HG02970 (cell line): ENCODE results near the gene TBC1D8.

Experiments used
- ATAC-seq: cut with Tn5 transposase; IDR thresholded peaks from one replicate; pipeline ENCODE4 v1.9.1; 2021; ENCODE audit warnings: mild to moderate bottlenecking, moderate library complexity, moderate number of reproducible peaks; ENCODE audit not compliant: unreplicated experiment, low FRiP score

The TBC1D8 gene

GRCh38 chr2:100986157-100986556 lies 165.0 kb downstream of the TBC1D8 start:
- ATAC-seq: no peak

GRCh38 chr2:100984892-100985307 lies 166.3 kb downstream of the TBC1D8 start:
- no peak for ATAC-seq

GRCh38 chr2:100983684-100984310 lies 167.4 kb downstream of the TBC1D8 start:
- no peak for ATAC-seq

DNA sequence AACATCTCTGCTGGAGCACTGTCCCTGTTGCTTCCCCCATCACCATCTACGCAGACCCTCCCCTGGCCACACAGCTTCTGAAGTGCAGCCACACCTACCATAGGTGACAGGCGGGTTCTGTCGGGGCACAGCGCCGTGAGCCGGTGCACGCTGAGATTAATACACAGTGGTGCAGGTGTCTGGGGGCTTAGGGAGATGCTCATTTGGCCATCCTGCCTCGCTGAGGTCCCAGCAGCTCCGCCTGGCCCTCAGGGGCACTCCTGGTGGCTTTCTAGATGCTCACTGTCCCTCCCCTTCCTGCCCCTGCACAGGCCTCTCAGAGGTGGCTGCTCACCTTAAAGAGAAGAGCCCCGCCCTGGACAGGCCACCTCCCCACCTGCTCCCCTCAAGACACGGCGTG lies 168.0 kb downstream of the TBC1D8 start:
- no peak for ATAC-seq

GRCh38 chr2:100982431-100982861 lies 168.7 kb downstream of the TBC1D8 start:
- ATAC-seq: no peak

DNA sequence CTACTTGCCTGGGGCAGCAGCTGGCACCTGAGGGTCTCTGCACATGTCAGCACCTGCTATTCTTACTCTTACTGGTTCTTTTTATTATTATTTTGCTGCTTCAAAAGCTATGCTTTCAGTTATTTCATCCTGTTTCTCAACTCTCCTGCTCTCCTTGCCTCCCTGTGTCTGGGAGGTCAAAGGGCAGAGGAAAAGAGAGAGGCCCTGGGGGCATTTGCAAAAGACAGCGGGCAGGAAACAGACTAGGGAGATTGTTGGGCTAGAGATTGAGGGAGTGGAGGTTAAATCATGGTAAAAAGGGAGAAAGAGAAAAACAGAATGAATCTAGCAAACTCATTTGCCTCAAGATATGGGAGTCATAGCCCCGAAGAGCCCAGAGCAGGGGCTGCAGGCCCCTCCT lies 170.2 kb downstream of the TBC1D8 start:
- ATAC-seq: no peak

GRCh38 chr2:100980046-100980445 lies 171.1 kb downstream of the TBC1D8 start:
- no peak for ATAC-seq

DNA sequence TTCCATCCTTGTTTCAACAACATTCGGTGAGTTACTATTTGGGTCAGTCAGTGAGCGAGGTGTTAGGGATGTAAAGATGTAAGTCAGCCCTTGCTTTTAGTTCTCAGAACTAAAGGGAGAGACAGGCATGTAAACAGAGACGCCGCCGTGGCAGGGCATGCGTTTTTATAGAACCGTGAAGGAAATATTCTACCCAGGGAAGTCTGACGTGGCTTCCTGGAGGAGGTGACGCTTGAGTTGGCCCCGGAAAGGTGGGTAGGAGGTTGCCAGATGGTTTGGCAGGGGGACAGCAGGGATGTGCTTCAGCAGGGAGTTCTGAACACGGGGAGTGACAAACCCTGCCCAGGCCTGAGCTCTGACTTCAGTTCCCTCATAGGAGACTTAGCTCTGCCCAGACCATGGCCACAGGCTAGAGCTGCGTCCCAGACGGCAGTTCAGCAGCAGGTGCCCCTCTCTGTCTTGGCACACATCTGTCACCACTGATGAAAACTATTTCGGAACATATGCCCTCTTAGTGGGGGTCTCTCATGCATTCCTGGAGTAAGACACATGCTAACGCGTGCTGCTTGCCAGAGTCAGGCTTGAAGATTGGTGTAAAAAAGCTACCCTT lies 172.5 kb downstream of the TBC1D8 start:
- no peak for ATAC-seq

DNA sequence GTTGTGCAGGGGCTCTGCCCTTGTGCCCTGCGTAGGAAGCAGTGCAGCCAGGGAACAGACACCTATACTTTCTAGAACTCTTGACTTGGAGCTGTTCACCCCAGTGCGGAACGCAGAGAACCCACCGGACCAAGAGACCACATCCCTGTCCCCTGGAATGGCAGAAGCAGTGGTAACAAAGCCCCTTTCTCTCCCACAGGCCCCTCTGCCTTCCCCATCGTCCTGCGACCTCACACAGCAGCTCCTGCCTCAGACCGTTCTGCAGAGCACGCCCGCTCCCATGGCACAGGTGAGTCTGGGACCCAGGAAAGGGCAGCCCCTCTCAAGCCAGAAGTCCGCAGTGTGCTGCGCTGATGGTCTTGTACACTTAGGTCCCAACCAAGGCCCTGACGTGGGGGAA lies 173.7 kb downstream of the TBC1D8 start:
- ATAC-seq: no peak

DNA sequence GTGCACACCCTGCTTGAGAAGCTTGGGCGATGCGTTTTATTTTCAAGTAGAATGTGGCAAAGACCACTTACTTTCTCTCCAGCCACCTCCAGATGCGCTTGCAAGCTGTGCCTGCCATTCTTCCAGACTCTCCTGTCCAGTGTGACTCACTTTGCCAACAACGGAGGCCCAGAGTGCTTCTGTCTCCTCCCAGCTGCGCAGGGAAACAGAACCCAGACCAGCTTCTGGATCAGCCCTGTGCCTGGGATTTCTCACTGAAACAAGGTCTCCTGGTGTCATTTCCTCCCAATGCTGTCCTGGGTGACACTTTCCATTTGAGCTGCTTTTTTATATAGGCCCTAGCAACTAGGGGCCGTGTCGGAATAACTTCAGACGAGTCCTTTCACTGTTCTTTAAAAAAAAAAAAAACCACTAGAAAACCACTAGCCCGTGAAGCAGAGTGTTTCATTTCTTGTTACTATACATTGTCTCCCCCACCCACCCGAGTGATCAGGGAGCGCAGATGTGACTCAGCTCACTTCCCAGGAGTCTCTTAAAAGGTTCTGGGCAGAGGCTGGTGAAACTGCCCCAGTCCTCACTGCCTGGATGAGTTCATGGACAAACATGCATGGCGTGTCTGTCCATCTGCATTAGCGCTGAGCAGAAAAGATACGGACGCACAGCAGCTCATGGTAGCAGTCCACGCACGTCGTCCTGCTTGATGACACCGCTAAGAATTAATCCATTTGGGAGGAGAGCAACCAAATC lies 174.4 kb downstream of the TBC1D8 start:
- no peak for ATAC-seq

DNA sequence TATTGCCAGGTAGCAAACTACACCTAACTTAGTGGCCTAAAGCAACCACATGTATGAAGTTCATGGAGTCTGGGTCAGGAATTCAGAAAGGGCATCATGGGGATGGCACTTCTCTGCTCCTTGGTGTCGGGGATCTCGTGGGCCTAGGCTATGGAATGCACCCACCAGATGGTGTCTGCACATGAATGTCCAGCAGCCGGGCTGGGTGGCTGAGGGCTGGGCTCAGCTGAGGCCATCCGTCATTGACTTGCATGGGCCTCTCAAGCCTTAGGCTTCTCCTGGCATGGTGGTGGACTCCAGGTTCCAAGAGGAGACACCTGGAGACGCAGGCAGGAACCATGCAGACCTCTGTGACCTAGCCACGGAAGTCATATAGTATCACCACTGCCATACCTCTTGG lies 175.1 kb downstream of the TBC1D8 start:
- no peak for ATAC-seq

- ATAC-seq: no peak
Measured at GRCh38 chr2:100975521-100975785, 175.7 kb downstream of the TBC1D8 start.

DNA sequence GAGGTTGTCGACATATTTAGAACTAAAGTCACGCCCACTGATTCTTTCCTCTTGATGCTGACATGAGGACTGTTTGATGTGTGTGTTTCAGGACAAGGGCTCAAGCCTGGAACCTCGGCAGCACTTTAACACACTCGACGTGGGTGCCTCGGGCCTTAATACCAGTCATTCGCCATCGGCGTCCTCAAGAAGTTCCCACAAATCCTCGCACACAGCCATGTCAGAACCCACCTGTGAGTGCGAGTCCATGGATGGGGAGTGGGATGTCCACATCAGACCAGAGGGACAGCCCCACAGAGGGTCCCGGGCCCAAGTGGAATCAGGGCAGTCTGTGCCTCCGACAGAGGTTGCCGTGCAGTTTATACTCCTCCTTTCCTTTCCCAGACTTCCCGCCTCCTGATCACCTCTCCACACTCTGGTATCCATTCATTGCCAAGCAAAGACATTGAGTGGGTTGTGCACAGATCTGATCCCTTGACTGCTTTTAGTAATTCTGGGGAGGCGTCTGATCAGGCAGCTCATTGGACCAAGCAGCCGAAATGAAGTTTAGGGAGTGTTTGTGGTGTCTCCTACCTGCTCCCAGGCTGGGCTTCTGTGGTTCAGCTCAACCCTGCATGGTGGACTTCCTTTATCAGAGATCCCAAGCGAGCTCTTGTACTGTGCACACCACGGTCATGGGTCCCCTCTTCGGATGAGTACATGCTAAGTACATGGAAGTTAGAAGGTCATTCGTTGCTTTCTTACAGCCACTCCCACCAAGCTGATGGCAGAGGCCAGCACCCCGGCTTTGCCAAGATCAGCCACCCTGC lies 176.3 kb downstream of the TBC1D8 start:
- no peak for ATAC-seq

GRCh38 chr2:100972452-100972851 lies 178.7 kb downstream of the TBC1D8 start:
- no peak for ATAC-seq

- no peak for ATAC-seq
Measured at GRCh38 chr2:100971221-100971620, 180.0 kb downstream of the TBC1D8 start.

GRCh38 chr2:100969998-100970397 lies 181.2 kb downstream of the TBC1D8 start:
- ATAC-seq: no peak

GRCh38 chr2:100968146-100969145 lies 182.7 kb downstream of the TBC1D8 start:
- no peak for ATAC-seq

- ATAC-seq: no peak
Measured at GRCh38 chr2:100967716-100968115, 183.5 kb downstream of the TBC1D8 start.

GRCh38 chr2:100965596-100965995 lies 185.6 kb downstream of the TBC1D8 start:
- no peak for ATAC-seq

DNA sequence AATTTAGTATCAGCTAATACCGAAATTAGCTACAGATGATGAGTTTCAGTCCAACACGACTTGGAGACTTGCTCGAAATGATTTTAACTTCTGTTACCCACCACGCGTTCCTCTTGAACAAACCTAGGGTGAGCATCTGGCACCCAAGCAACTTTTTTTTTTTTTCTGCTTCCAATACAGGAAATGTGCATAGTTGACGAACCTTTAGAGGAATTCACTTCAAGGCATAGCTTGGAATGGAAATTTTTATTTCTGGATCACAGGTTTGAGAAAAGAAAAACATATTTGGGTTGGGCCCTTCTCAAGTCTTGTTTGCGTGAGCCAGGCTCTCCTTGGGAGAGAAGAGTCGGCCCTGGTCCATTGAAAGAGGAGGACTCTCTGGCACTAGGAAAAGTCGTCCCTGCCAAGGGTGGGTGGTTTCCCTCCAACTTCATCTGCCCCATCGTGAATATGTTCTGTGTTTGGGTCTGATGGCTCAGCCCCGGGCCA lies 186.5 kb downstream of the TBC1D8 start:
- no peak for ATAC-seq
